Caco-2 (cell line): ENCODE data around the gene DRD4. TPM values are rescaled to one million over a fixed set of nuclear protein-coding genes. Genes with fewer than 3 reads are reported as not detected.
A peak's percentile ranks its signal among the peaks of the same experiment; 100 is the strongest.

ENCODE experiments used
- BruUV-seq: library from RNA; stranded (reverse); fragments of 400-500 nt; replicated peaks from 2 replicates; lab custom pipeline; 2021; lab: Mats Ljungman, UMichigan
- CTCF ChIA-PET: fragments of 300-600 bp; sonication (Branson Sonifier 250); formaldehyde crosslinking; loops from one replicate; lab custom pipeline; 2022; ENCODE audit warnings: antibody characterized with exemption; lab: Charles Lee
- POLR2A ChIA-PET: fragments of 300-600 bp; sonication (Branson Sonifier 250); formaldehyde crosslinking; loops from one replicate; lab custom pipeline; 2022; ENCODE audit warnings: antibody characterized with exemption; lab: Charles Lee
- DNase-seq, 2 experiments: peaks; one replicate each; pipeline versions ENCODE4 v3.0.0 to v3.0.0-alpha.2; 2020 to 2022
- H3K27me3 ChIP-seq: replicated peaks from 2 replicates; pipeline ENCODE4 v1.6.0; 2011; ENCODE audit warnings: low read length; ENCODE audit not compliant: control insufficient read depth, insufficient read depth
- H3K36me3 ChIP-seq: 2 replicates; pipeline ENCODE4 v1.5.1; 2011; ENCODE audit warnings: low read length; ENCODE audit not compliant: control insufficient read depth, insufficient read depth
- H3K4me1 ChIP-seq: fragments of 250-450 bp; sonication (Bioruptor Pico); 2 replicates; pipeline ENCODE4 v1.5.1; 2020; ENCODE audit warnings: mild to moderate bottlenecking
- H3K4me3 ChIP-seq: 2 replicates; pipeline ENCODE4 v1.5.1; 2011; ENCODE audit warnings: low read depth, mild to moderate bottlenecking, control low read depth, low read length
- H3K9me3 ChIP-seq: fragments of 250-450 bp; sonication (Bioruptor Pico); 2 replicates; pipeline ENCODE4 v1.5.1; 2020; ENCODE audit warnings: mild to moderate bottlenecking, moderate library complexity
- H3K27ac Mint-ChIP-seq: one replicate; pipeline ENCODE4 v1.8.0; 2022; ENCODE audit warnings: mixed read lengths; ENCODE audit not compliant: unreplicated experiment
- H3K27me3 Mint-ChIP-seq: one replicate; pipeline ENCODE4 v1.8.0; 2022; ENCODE audit warnings: mixed read lengths; ENCODE audit not compliant: insufficient read depth, unreplicated experiment
- H3K36me3 Mint-ChIP-seq: one replicate; pipeline ENCODE4 v1.8.0; 2022; ENCODE audit warnings: mild to moderate bottlenecking, mixed read lengths; ENCODE audit not compliant: insufficient read depth, unreplicated experiment
- H3K4me1 Mint-ChIP-seq: one replicate; pipeline ENCODE4 v1.8.0; 2022; ENCODE audit warnings: low read depth, mixed read lengths; ENCODE audit not compliant: unreplicated experiment
- H3K4me3 Mint-ChIP-seq: one replicate; pipeline ENCODE4 v1.8.0; 2022; ENCODE audit warnings: mild to moderate bottlenecking, moderate library complexity, mixed read lengths; ENCODE audit not compliant: unreplicated experiment
- H3K9me3 Mint-ChIP-seq: one replicate; pipeline ENCODE4 v1.8.0; 2022; ENCODE audit warnings: mixed read lengths; ENCODE audit not compliant: unreplicated experiment
- CTCF ChIP-seq, 2 experiments: fragments of 200-600 bp in 1 of 2; IDR thresholded peaks; 1 replicate in 1 of 2; 2 replicates in 1 of 2; pipeline versions ENCODE4 v1.5.1 to v1.8.0; 2011 to 2022; ENCODE audit warnings: antibody characterized with exemption in 1 of 2, control low read depth in 1 of 2, inconsistent platforms in 1 of 2, low read depth in 1 of 2, low read length in 1 of 2, mild to moderate bottlenecking in 1 of 2, moderate library complexity in 1 of 2; ENCODE audit not compliant: insufficient read depth in 1 of 2, severe bottlenecking in 1 of 2, unreplicated experiment in 1 of 2
- intact Hi-C: fragments of 100-400 bp; cut with micrococcal nuclease; formaldehyde crosslinking; loops from one replicate; pipeline ENCODE4 v1.10.0; 2022; ENCODE audit not compliant: unreplicated experiment
- total RNA-seq: library from RNA; stranded (reverse); gene quantifications from 2 replicates; pipeline ENCODE4 v1.2.3, GENCODE V29; 2022

The DRD4 gene
- total RNA-seq, 1 experiment from 2014 or later: 1.0 TPM

- CTCF ChIA-PET: no interaction called here
Observed at GRCh38 chr11:614623-615503, 22.2 kb upstream of the DRD4 start.

GRCh38 chr11:615504-616319, 21.4 kb upstream of the DRD4 start, which contains the start of gene IRF7:
Gene IRF7, minus strand, starts transcription at chr11:615950. Its CDS starts 586 bp downstream, at chr11:615364.
- POLR2A ChIA-PET: interaction anchor here (0.6 kb wide), 3 partner anchors 40 to 85 kb away, joined by 3 read pairs; partner anchors contain the start of gene PHRF1
- Mint-ChIP-seq H3K27ac (peak within 1 kb of the TSS; percentile 89), H3K4me3 (peak within 1 kb of the TSS; percentile 81), H3K36me3 (peaks cover 89% of the 10 kb centered on the region), H3K27me3 (no peaks in the 10 kb centered on the region), H3K9me3 (no peaks in the 10 kb centered on the region), H3K4me1 (peaks cover 5% of the 10 kb centered on the region)
- peak within 1 kb of the TSS; percentile 90 for H3K4me3 ChIP-seq
- CTCF ChIA-PET: no interaction called here
- H3K9me3 ChIP-seq: no peaks in the 10 kb centered on the region
- peaks cover 27% of the 10 kb centered on the region for H3K4me1 ChIP-seq
- H3K27me3 ChIP-seq: no peaks in the 10 kb centered on the region
- intact Hi-C loops: loop anchor here (1.0 to 5.0 kb wide), 2 partner anchors 9 to 48 kb away; partner anchors contain the start of gene CDHR5
- BruUV-seq: no TSS peak
- TF ChIP-seq CTCF (IDR thresholded peaks at IDR 0.05; ENCODE audit: insufficient read depth in 1 of 2, low read depth in 1 of 2, low read length in 1 of 2, severe bottlenecking in 1 of 2, unreplicated experiment in 1 of 2): no peak
- peaks cover 5% of the 10 kb centered on the region for H3K36me3 ChIP-seq
- DNase-seq: peak; percentile 94 to 95

More at GRCh38 chr11:614623-615503, 22.2 kb upstream of the DRD4 start:
- BruUV-seq: TSS peak; percentile 62
- no peaks in the 10 kb centered on the region for H3K9me3 ChIP-seq
- intact Hi-C loops: loop anchor here (1.0 to 5.0 kb wide), 3 partner anchors 9 to 48 kb away; partner anchors contain the start of genes CDHR5 and PHRF1
- no peak for TF ChIP-seq CTCF (IDR thresholded peaks at IDR 0.05; ENCODE audit: insufficient read depth in 1 of 2, low read depth in 1 of 2, low read length in 1 of 2, severe bottlenecking in 1 of 2, unreplicated experiment in 1 of 2)
- POLR2A ChIA-PET: interaction anchor here (0.6 kb wide), 2 partner anchors 39 to 86 kb away, joined by 3 read pairs; partner anchors contain the start of gene PHRF1
- H3K27ac Mint-ChIP-seq: peak overlapping the region; percentile 89
- peak overlapping the region; percentile 81 for H3K4me3 Mint-ChIP-seq
- peak overlapping the region; percentile 90 for H3K4me3 ChIP-seq
- peaks cover 27% of the 10 kb centered on the region for H3K4me1 ChIP-seq
- peaks cover 9% of the 10 kb centered on the region for H3K36me3 ChIP-seq
- H3K27me3 Mint-ChIP-seq: no peaks in the 10 kb centered on the region
- H3K4me1 Mint-ChIP-seq: peaks cover 5% of the 10 kb centered on the region
- DNase-seq: no peak
- H3K27me3 ChIP-seq: no peaks in the 10 kb centered on the region
- peaks cover 91% of the 10 kb centered on the region for H3K36me3 Mint-ChIP-seq
- no peaks in the 10 kb centered on the region for H3K9me3 Mint-ChIP-seq
